GM03348 (cell line): ENCODE measurements around the gene LMNTD2.
A peak's percentile ranks its signal among the peaks of the same experiment; 100 is the strongest.
"Not testable (repeated sequence)": the region's sequence is repeated elsewhere in the genome, so short reads cannot be mapped to it uniquely, and the experiment has no call there.

Source experiments
- DNase-seq: peaks from one replicate; pipeline ENCODE4 v3.0.0; 2012; ENCODE audit warnings: low spot score

The LMNTD2 gene

GRCh38 chr11:586376-587316 lies 26.1 kb upstream of the LMNTD2 start:
- DNase-seq, result no peak

DNA sequence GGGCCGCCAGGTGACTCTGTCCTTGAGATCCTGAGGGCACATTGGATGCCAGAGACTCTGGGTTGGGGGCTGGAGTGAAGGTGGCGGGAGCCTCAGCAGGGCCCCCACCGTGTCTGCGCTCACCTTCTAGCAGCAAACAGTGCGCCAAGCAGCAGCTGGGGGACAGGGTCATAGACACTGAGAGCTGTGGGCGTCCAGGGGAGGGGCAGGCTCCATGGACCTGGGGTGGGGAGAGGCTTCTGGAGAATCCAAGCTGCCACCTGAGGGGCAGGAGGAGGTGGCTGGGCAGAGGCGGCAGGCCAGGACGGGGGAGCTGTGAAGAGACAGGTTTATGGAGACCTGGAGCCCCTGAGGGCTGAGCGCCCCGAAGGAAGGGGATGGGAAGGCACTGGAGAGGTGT lies 23.7 kb upstream of the LMNTD2 start:
- DNase-seq, result no peak

- DNase-seq, result no peak
Observed at GRCh38 chr11:581752-582151, 21.2 kb upstream of the LMNTD2 start.

DNA sequence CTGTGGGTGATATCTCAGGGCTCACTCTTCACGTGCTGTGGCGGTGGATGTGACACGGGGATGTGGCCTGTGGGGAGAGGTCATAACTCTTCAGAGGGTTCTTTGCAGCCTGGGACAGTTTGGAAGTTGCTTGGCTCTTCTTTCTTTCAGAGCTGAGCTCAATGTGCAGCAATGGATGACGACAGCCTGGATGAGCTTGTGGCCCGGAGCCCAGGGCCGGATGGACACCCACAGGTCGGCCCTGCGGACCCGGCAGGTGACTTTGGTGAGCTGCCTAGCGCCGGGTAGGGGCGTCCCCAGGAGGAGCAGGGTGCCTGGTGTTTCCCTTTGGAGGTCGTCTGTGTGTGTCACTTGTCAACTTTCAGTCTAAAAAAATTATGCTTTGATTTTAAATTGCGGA lies 20.8 kb upstream of the LMNTD2 start:
- no peak for DNase-seq

DNA sequence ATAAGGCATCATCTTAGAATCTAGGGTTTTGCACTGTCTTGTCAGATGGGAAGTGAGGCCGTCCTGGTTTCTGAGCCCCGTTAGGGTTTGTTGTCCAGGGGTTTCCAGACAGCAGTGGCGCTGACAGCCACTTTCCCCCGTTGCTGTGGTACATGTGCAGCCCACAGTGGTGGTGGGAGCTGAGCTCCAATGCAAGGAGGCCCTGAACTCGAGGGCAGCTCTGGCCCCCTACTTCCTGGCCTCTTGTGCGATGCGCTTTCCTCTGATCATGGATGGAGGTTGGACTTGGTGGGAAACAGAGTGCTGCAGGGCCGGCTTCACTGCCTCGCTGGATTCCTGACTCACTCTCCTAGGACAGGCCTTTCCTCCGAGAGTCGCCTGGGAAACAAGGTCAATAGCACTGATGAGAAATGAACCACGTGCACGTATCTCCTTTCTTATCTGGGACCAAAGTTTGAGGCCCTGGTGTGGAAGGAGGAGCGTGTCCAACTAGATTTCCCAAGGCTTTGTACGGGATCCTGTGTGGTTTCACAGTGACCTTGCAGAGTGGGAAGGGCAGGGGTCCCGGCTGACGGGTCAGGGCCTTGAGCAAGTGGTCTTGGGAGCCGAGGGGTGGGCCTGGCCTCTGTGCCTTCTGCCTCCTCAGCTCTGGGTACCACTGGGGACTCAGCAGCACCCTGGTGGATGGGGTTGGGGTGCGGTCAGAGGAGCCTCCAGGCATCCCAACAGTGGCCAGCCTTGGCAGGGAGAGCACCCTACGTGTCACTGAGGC lies 19.5 kb upstream of the LMNTD2 start:
- DNase-seq, result no peak

- DNase-seq, result no peak
Observed at GRCh38 chr11:578276-579035, 17.9 kb upstream of the LMNTD2 start.

DNA sequence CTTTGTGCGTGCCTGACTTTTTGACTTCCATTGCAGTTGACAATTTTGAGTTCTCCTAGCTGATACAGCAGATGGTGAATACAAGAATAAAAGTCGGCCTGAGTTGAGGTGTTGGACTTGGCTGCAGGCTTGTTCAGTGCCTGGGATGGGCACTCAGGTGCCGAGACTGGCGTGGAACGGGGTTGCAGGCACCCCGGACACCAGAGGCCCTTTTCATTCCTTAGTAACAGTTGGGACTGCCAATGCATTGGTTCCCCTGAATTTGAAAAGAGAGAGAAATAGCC lies 17.0 kb upstream of the LMNTD2 start:
- no peak for DNase-seq

GRCh38 chr11:576811-577610 lies 16.5 kb upstream of the LMNTD2 start:
- peak; percentile 35 for DNase-seq

- peak; percentile 99 for DNase-seq
Observed at GRCh38 chr11:575996-576768, 15.6 kb upstream of the LMNTD2 start, which contains the start of gene PHRF1. PHRF1 (plus strand) TSS chr11:576470; CDS start chr11:581513, 5,043 bp downstream.

DNA sequence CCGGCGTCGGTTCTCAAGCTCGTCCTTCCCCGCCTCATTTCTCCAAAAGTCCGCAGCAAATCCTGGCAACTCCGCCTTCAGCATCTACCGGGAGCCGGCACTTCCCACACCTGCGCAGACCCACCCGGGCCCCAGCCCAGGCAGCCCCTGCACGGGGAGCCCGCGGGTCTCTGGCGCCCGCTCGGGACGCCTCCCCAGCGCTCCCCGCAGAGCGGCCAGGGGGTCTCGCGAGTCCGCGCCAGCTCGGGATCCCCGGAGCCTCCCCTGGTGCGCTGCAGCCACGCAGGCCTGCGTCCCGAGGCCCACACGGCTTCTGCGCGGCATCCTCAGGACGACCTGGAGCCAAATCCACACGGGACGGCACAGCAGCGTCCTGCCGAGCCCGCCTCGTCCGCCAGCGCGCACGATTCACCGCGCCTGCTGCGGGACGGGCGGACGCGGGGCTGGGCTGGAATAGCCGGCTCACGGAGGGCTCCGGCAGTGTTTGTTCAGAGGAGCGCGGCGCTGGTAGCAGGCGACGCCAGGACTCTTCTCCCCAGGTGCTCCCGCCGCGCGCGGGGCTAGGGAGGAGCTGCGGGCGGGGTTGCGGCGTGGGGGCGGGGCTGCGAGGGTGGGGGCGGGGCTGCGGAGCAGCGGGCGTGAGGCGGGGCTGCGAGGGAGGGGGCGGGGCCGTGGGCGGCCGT lies 14.9 kb upstream of the LMNTD2 start:
- no peak for DNase-seq

- DNase-seq, result no peak
Observed at GRCh38 chr11:574632-575312, 14.2 kb upstream of the LMNTD2 start.

- DNase-seq, result not testable (repeated sequence)
Observed at GRCh38 chr11:574031-574570, 13.6 kb upstream of the LMNTD2 start.

- no peak for DNase-seq
Observed at GRCh38 chr11:573146-573759, 12.7 kb upstream of the LMNTD2 start.

GRCh38 chr11:571802-572185 lies 11.3 kb upstream of the LMNTD2 start:
- DNase-seq, result no peak

GRCh38 chr11:569158-569885 lies 8.8 kb upstream of the LMNTD2 start:
- peak; percentile 26 for DNase-seq

DNA sequence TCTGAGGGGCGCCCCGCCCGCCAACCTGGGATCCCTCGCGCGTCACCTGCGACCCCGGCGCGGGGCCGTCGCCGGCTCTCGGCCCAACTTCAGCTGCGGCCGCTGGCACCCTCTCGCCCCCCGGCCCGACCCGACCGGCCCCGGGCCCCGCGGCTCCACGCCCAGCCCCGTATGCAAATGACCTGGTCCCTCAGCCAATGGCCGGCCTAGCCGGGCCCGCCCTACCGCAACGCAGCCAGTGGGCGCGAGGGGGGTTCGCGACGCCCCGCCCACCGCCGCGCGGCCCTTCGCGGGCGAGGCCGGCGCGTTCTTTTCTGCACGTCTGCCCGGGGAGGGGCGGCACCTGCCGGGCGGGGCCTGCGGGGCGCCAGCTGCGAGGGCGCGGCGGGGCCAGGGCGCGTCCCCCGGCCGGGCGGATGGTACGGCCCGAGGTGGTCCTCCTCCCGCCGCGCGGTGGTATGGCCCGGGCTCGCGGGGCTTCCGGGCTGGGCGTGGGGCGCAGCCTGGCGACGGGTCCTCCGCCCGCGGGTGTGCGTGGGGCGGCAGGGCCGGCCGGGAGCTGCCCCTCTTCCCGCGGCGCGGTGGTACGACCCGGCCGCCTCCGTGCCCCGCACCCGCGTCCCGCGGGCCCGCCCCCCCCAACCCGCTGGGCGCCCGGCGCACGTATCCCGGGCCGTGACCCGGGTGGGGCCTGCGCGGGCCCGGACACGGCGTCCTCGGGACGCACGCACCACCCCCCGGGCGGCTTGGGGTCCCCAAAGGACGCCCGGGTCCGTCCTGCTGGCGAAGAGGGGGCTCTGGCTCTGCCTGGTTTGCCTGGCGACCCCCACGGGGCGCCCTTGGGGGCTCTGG lies 8.0 kb upstream of the LMNTD2 start:
- peak; percentile 98 for DNase-seq

- DNase-seq, result no peak
Observed at GRCh38 chr11:567629-568292, 7.2 kb upstream of the LMNTD2 start.
